GM19395 (cell line): Measurements from ENCODE around the gene CCL17.
"Not testable (repeated sequence)": the region's sequence is repeated elsewhere in the genome, so short reads cannot be mapped to it uniquely, and the experiment has no call there.

Experiments used
- ATAC-seq: cut with Tn5 transposase; IDR thresholded peaks from one replicate; pipeline ENCODE4 v1.9.1; 2021; ENCODE audit warnings: mild to moderate bottlenecking, moderate library complexity; ENCODE audit not compliant: unreplicated experiment

CCL17 gene

GRCh38 chr16:57395026-57395425 is 9.5 kb upstream of the CCL17 start:
- no peak for ATAC-seq

GRCh38 chr16:57396786-57397185 is 7.8 kb upstream of the CCL17 start:
- ATAC-seq = no peak

- not testable (repeated sequence) for ATAC-seq
Observed at GRCh38 chr16:57397493-57397892, 7.1 kb upstream of the CCL17 start.

GRCh38 chr16:57401943-57402640 is 2.5 kb upstream of the CCL17 start:
- ATAC-seq = no peak

GRCh38 chr16:57405097-57405496 is 530 bp downstream of the CCL17 start:
- ATAC-seq = no peak

- no peak for ATAC-seq
Observed at GRCh38 chr16:57406881-57407280, 2.3 kb downstream of the CCL17 start.

GRCh38 chr16:57407521-57408353 is 3.2 kb downstream of the CCL17 start:
- ATAC-seq = no peak

- no peak for ATAC-seq
Observed at GRCh38 chr16:57409065-57409464, 4.5 kb downstream of the CCL17 start.

GRCh38 chr16:57409870-57410587 is 5.5 kb downstream of the CCL17 start:
- no peak for ATAC-seq

- ATAC-seq = no peak
Observed at GRCh38 chr16:57411362-57411976, 6.9 kb downstream of the CCL17 start.

- ATAC-seq = no peak
Observed at GRCh38 chr16:57412584-57412983, 8.0 kb downstream of the CCL17 start.

GRCh38 chr16:57413301-57413730 is 8.7 kb downstream of the CCL17 start:
- peak; percentile 75 for ATAC-seq

GRCh38 chr16:57413733-57414132 is 9.2 kb downstream of the CCL17 start:
- ATAC-seq = peak; percentile 7

GRCh38 chr16:57416084-57416483 is 11.5 kb downstream of the CCL17 start:
- no peak for ATAC-seq

- no peak for ATAC-seq
Observed at GRCh38 chr16:57419506-57419905, 14.9 kb downstream of the CCL17 start.

- ATAC-seq = no peak
Observed at GRCh38 chr16:57422026-57422944, 17.7 kb downstream of the CCL17 start.

GRCh38 chr16:57423152-57423551 is 18.6 kb downstream of the CCL17 start:
- ATAC-seq = no peak

- no peak for ATAC-seq
Observed at GRCh38 chr16:57424583-57424982, 20.0 kb downstream of the CCL17 start.

- ATAC-seq = no peak
Observed at GRCh38 chr16:57426356-57426755, 21.8 kb downstream of the CCL17 start.

- no peak for ATAC-seq
Observed at GRCh38 chr16:57427307-57427706, 22.7 kb downstream of the CCL17 start.
